Duodenal mucosa (tissue), 2 donors: ENCODE measurements around the gene RNF187.
A peak's percentile ranks its signal among the peaks of the same experiment; 100 is the strongest.
"Not testable (repeated sequence)": the region's sequence is repeated elsewhere in the genome, so short reads cannot be mapped to it uniquely, and the experiment has no call there.

Experiments used
- H3K27ac ChIP-seq: one replicate; pipeline ENCODE4 v1.7.0; 2013; ENCODE audit warnings: low read depth, low read length
- H3K27me3 ChIP-seq, 2 donors: one replicate each; pipeline ENCODE4 v1.7.0; 2013; ENCODE audit warnings: low read length in 2 of 2, control low read depth in 1 of 2; ENCODE audit not compliant: insufficient read depth in 2 of 2, control insufficient read depth in 1 of 2
- H3K36me3 ChIP-seq, 2 donors: one replicate each; pipeline ENCODE4 v1.7.0; 2013; ENCODE audit warnings: low read length in 2 of 2, control low read depth in 1 of 2; ENCODE audit not compliant: insufficient read depth in 2 of 2, control insufficient read depth in 1 of 2
- H3K4me1 ChIP-seq, 2 donors: one replicate each; pipeline ENCODE4 v1.7.0; 2013; ENCODE audit warnings: low read length in 2 of 2, control low read depth in 1 of 2; ENCODE audit not compliant: insufficient read depth in 2 of 2, control insufficient read depth in 1 of 2
- H3K4me3 ChIP-seq, 2 donors: one replicate each; pipeline ENCODE4 v1.7.0; 2013; ENCODE audit warnings: low read length in 2 of 2, low read depth in 1 of 2
- H3K9ac ChIP-seq, 2 donors: one replicate each; pipeline ENCODE4 v1.7.0; 2013; ENCODE audit warnings: low read length in 2 of 2, low read depth in 1 of 2
- H3K9me3 ChIP-seq, 2 donors: one replicate each; pipeline ENCODE4 v1.7.0; 2013; ENCODE audit warnings: low read length in 2 of 2, control low read depth in 1 of 2; ENCODE audit not compliant: control insufficient read depth in 1 of 2

RNF187 gene

DNA sequence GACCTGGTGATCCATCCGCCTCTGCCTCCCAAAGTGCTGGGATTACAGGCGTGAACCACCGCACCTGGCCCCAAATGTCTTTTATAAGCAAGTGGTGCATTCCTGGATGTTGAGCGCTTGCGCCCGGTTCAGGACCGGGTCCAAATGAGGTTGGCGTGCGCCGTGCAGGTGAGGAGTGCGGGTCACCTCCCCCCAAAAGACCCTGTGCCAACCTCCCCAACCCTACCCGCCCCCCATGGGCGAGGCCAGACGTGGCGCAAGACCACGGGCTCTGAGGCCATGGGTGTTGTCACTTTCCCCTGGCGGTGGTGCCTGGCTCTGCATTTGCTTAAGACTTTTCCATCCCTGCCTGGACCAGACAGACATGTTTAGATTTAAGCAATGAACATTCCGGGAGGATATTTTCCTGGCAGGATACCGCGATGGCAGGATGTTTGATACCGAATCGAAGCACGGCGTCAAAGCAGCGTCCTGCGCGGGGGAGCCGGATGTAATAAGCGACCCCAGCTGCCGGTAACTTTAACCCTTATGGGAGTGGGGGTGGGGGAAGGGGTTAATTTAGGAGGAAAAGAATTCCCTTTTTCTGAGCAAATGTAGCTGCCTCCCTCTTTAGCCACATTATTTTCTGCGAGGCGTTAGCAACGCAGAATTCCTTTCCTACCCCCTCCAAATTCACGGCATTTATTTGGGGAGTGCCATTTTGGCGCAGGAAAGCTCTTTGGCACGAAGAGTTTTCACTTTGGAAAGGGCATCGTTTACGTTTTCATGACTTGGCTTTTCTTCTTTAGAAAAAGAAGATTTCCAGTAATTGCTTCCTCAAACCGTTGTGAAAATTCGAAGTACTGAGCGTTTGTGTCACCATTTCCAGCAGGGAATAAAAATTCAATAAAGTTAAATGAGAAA, 27.8 kb upstream of the RNF187 start:
- Histone ChIP-seq H3K27me3 (peaks cover 16 to 38% of the 10 kb centered on the region in 2 donors), H3K4me1 (peaks cover 4 to 26% of the 10 kb centered on the region in 2 donors), H3K9me3 (no peaks in the 10 kb centered on the region), H3K36me3 (no peaks in the 10 kb centered on the region), H3K4me3 (peak overlapping the region; percentile 61 to 80), H3K9ac (peak overlapping the region; percentile 24 to 47), H3K27ac (no peak overlapping the region)

DNA sequence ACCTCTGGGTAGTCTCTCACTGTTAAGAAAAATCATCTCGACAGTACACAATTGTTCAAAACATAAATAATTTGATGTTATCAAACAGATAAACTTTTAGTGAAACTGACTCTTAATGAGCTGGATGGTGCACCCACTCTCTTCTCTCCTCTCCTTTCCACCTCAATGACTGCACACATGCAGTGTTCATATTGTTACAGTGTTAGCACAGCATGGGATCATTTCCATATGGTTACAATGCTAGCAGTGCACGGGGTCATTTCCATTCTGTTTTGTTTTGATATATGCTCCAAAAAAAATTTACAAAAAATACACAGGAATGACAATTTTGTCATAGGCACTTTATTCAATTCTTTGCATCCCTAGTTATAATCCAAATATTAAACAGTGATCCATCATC, 26.4 kb upstream of the RNF187 start:
- Histone ChIP-seq H3K9me3 (no peaks in the 10 kb centered on the region), H3K9ac (no peak overlapping the region), H3K36me3 (no peaks in the 10 kb centered on the region), H3K27me3 (peaks cover 30 to 52% of the 10 kb centered on the region in 2 donors), H3K4me1 (peaks cover 4 to 26% of the 10 kb centered on the region in 2 donors), H3K4me3 (no peak overlapping the region), H3K27ac (no peak overlapping the region)

DNA sequence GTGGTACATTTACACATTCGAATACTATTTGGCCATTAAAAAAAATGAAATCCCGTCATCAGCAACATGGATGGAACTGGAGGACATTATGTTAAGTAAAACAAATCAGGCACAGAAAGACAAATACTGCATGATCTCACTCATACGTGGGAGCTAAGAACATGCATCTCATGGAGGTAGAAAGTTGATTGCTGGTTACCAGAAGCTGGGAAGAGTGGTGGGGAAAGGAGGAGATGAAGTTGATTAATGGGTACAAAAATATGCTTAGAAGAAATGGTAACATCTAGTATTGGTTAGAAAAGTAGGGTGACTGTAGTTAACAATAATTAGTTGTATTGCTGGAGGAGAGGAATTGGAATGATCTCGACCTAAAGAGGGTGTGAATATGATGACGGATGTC, 24.6 kb upstream of the RNF187 start:
- peaks cover 43 to 64% of the 10 kb centered on the region in 2 donors for H3K27me3 ChIP-seq
- no peaks in the 10 kb centered on the region for H3K9me3 ChIP-seq
- no peak overlapping the region for H3K4me3 ChIP-seq
- H3K9ac ChIP-seq, result no peak overlapping the region
- H3K4me1 ChIP-seq, result peaks cover 0 to 21% of the 10 kb centered on the region in 2 donors
- no peak overlapping the region for H3K27ac ChIP-seq
- no peaks in the 10 kb centered on the region for H3K36me3 ChIP-seq

- Histone ChIP-seq H3K36me3 (no peaks in the 10 kb centered on the region), H3K27me3 (peaks cover 43 to 66% of the 10 kb centered on the region in 2 donors), H3K4me1 (peaks cover 0 to 19% of the 10 kb centered on the region in 2 donors), H3K4me3 (no peak overlapping the region), H3K9ac (no peak overlapping the region), H3K27ac (no peak overlapping the region), H3K9me3 (no peaks in the 10 kb centered on the region)
Measured at GRCh38 chr1:228463009-228463558, 24.1 kb upstream of the RNF187 start.

- H3K36me3 ChIP-seq, result no peaks in the 10 kb centered on the region
- H3K9ac ChIP-seq, result peak overlapping the region in 1 of 2 donors; percentile 47
- H3K4me1 ChIP-seq, result peaks cover 0 to 14% of the 10 kb centered on the region in 2 donors
- peak overlapping the region; percentile 33 to 59 for H3K4me3 ChIP-seq
- no peaks in the 10 kb centered on the region for H3K9me3 ChIP-seq
- H3K27ac ChIP-seq, result no peak overlapping the region
- H3K27me3 ChIP-seq, result peaks cover 46 to 71% of the 10 kb centered on the region in 2 donors
Measured at GRCh38 chr1:228463559-228464455, 23.4 kb upstream of the RNF187 start.

- H3K27me3 ChIP-seq, result peaks cover 54 to 76% of the 10 kb centered on the region in 2 donors
- peak overlapping the region; percentile 33 to 59 for H3K4me3 ChIP-seq
- H3K27ac ChIP-seq, result no peak overlapping the region
- H3K9ac ChIP-seq, result no peak overlapping the region
- H3K36me3 ChIP-seq, result no peaks in the 10 kb centered on the region
- no peaks in the 10 kb centered on the region for H3K9me3 ChIP-seq
- H3K4me1 ChIP-seq, result peaks cover 0 to 7% of the 10 kb centered on the region in 2 donors
Measured at GRCh38 chr1:228464487-228464983, 22.6 kb upstream of the RNF187 start.

DNA sequence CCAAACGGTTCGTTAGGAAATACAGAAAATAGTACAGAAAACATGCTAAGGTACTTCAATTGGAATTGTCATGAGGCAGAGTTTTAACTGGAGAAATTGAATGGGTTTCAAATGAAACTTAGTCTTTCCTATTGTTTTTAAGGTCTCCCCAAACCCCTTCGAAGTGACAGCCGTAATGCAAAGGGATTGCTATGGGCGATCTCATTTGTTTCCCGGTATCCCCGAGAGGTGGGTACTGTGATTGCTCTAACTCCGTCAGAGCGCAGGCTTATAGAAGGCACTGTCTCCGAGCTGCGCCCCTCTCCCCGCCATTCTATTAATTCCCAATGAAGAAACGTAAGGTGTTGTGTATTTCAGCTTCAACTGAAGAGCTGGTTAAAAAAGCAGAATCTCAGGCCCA, 22.0 kb upstream of the RNF187 start:
- Histone ChIP-seq H3K9me3 (no peaks in the 10 kb centered on the region), H3K4me3 (peak overlapping the region; percentile 26 to 33), H3K27ac (no peak overlapping the region), H3K9ac (no peak overlapping the region), H3K27me3 (peaks cover 58 to 80% of the 10 kb centered on the region in 2 donors), H3K36me3 (no peaks in the 10 kb centered on the region), H3K4me1 (peaks cover 0 to 7% of the 10 kb centered on the region in 2 donors)

DNA sequence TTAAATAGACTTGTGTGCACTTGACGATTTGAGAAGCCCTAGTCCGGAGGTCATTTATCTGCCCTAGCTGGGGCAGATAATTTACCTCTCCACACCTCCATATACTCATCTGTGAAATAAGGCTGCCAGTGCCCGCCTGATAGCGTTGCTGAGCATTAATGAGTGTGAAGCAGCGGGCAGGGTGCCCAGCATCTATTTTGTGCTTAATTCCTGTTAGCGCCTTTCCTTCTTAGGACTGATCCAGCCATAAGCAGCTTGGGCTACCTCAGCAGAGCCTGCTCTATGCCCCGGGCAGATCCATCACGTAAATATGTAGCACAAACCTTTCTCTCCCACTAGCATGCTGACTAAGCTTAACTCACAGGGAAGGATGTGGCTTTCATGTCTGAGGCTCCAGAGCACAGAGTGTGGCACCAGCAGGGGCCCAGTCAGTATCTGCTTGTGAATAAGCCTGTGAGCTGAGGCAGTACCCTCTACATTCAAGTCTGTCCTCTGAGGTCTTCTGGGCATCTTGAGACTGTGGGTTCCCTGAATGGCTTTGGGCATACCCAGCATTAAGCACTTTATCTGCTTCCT, 21.5 kb upstream of the RNF187 start:
- Histone ChIP-seq H3K9me3 (no peaks in the 10 kb centered on the region), H3K4me3 (no peak overlapping the region), H3K27me3 (peaks cover 58 to 80% of the 10 kb centered on the region in 2 donors), H3K27ac (no peak overlapping the region), H3K36me3 (no peaks in the 10 kb centered on the region), H3K4me1 (peaks cover 0 to 7% of the 10 kb centered on the region in 2 donors), H3K9ac (no peak overlapping the region)

- not testable (repeated sequence) for H3K9me3 ChIP-seq, H3K9ac ChIP-seq, H3K36me3 ChIP-seq, H3K4me3 ChIP-seq, H3K27ac ChIP-seq
- Histone ChIP-seq H3K27me3 (peaks cover 51 to 70% of the 10 kb centered on the region in 2 donors), H3K4me1 (peaks cover 5 to 10% of the 10 kb centered on the region in 2 donors)
Measured at GRCh38 chr1:228468188-228468587, 19.0 kb upstream of the RNF187 start.
